Stomach (tissue), 9 donors: ENCODE measurements around the gene NAV3. TPM values are rescaled to one million over a fixed set of nuclear protein-coding genes. Genes with fewer than 3 reads are reported as not detected.

ENCODE experiments used
- DNase-seq, 2 donors: peaks; one replicate each; pipeline versions ENCODE4 v3.0.0 to v3.0.0-alpha.2; 2013 to 2019
- H3K27ac ChIP-seq, 5 donors: fragments of 200-600 bp in 4 of 5; sonication (generic) in 4 of 5; one replicate each; pipeline ENCODE4 v1.5.1; 2013 to 2019; ENCODE audit warnings: mild to moderate bottlenecking in 1 of 5, moderate library complexity in 1 of 5
- H3K27me3 ChIP-seq, 3 donors: fragments of 200-600 bp; sonication (generic); one replicate each; pipeline ENCODE4 v1.5.1; 2017 to 2019; ENCODE audit warnings: mixed run types in 1 of 3
- H3K36me3 ChIP-seq, 4 donors: fragments of 200-600 bp; sonication (generic); 1 replicate in 3 of 4; 2 replicates in 1 of 4; pipeline ENCODE4 v1.5.1; 2016 to 2019
- H3K4me1 ChIP-seq, 4 donors: fragments of 200-600 bp; sonication (generic); one replicate each; pipeline ENCODE4 v1.5.1; 2016 to 2019
- H3K4me3 ChIP-seq, 4 donors: fragments of 200-600 bp; sonication (generic) in 3 of 4; one replicate each; pipeline ENCODE4 v1.5.1; 2016 to 2019; ENCODE audit warnings: mild to moderate bottlenecking in 1 of 4
- H3K9me3 ChIP-seq, 4 donors: fragments of 200-600 bp; sonication (generic); one replicate each; pipeline ENCODE4 v1.5.1; 2016 to 2019
- CTCF ChIP-seq, 7 experiments: fragments of 450-650 bp in 4 of 7; fragments of 200-600 bp in 3 of 7; sonication (generic) in 3 of 7; IDR thresholded peaks; one replicate each; pipeline ENCODE4 v1.5.1; 2016 to 2019; ENCODE audit warnings: antibody characterized with exemption in 7 of 7, control low read depth in 2 of 7, mild to moderate bottlenecking in 1 of 7
- EP300 ChIP-seq: sonication (generic); formaldehyde crosslinking; IDR thresholded peaks from one replicate; pipeline ENCODE4 v1.6.1; 2017; ENCODE audit warnings: antibody characterized with exemption
- POLR2A ChIP-seq, 4 donors: fragments of 450-650 bp; IDR thresholded peaks; one replicate each; pipeline ENCODE4 v1.6.1; 2016; ENCODE audit warnings: antibody characterized with exemption in 4 of 4, control low read depth in 2 of 4, mild to moderate bottlenecking in 1 of 4, moderate library complexity in 1 of 4
- POLR2AphosphoS5 ChIP-seq, 3 donors: sonication (generic); formaldehyde crosslinking; IDR thresholded peaks; one replicate each; pipeline ENCODE4 v1.6.1; 2016; ENCODE audit warnings: antibody characterized with exemption in 3 of 3
- WGBS, 5 donors: extraction: QIAGEN DNeasy Blood & Tissue Kit in 3 of 5; methylation state at CpG; one replicate each; pipeline versions ENCODE4 v1.1.5 to v1.1.7; 2013 to 2018; 5-methylcytosine and 5-hydroxymethylcytosine counted together
- intact Hi-C: fragments of 100-400 bp; cut with DNase I; formaldehyde crosslinking; loops from one replicate; pipeline ENCODE4 v1.15.1; 2023; ENCODE audit warnings: low total_unique reads
- polyA plus RNA-seq, 3 donors: library from polyadenylated mRNA; stranded (reverse); fragments of 200-250 nt; gene quantifications; one replicate each; pipeline ENCODE4 v1.2.3, GENCODE V29; 2013
- total RNA-seq, 5 donors: library from RNA; depleted of rRNA; stranded (reverse); fragments of >200 nt; gene quantifications; one replicate each; pipeline versions ENCODE4 v1.1.0 to v1.2.3, GENCODE V29; 2014 to 2016
- donor health status: healthy with polysubstance abuse.
- donor health status: Bipolar disorder and iron deficiency.
- donor health status: healthy.

The NAV3 gene
- total and polyA plus RNA-seq, 8 donors: 0.15 to 18.9 (median 2.2) TPM

GRCh38 chr12:78038541-78038940, 207.8 kb downstream of the NAV3 start:
- DNase-seq: no peak
- Histone ChIP-seq H3K27ac (no peak overlapping the region), H3K4me1 (no peaks in the 10 kb centered on the region), H3K27me3 (no peaks in the 10 kb centered on the region), H3K4me3 (no peak overlapping the region), H3K36me3 (no peaks in the 10 kb centered on the region), H3K9me3 (no peaks in the 10 kb centered on the region)
- intact Hi-C loops: no loop called here
- WGBS, 5 donors: 67 to 89% (median 77%) methylated on average over 1 of the region's 1 CpG
- TF ChIP-seq EP300 (no peak), CTCF (IDR thresholded peaks at IDR 0.05) (no peak), POLR2AphosphoS5 (IDR thresholded peaks at IDR 0.05) (no peak), POLR2A (IDR thresholded peaks at IDR 0.05) (no peak)

- H3K4me3 ChIP-seq: no peak overlapping the region
- 81 to 87% (median 83%) methylated on average over 4 of the region's 4 CpGs for WGBS, 5 donors
Observed at GRCh38 chr12:78038986-78039385, 208.3 kb downstream of the NAV3 start.

GRCh38 chr12:78040111-78040510, 209.4 kb downstream of the NAV3 start:
- TF ChIP-seq EP300 (no peak), POLR2AphosphoS5 (IDR thresholded peaks at IDR 0.05) (no peak), POLR2A (IDR thresholded peaks at IDR 0.05) (no peak), CTCF (IDR thresholded peaks at IDR 0.05) (no peak)
- WGBS, 5 donors: 83 to 96% (median 88%) methylated on average over 1 of the region's 1 CpG

More at GRCh38 chr12:78038986-78039385, 208.3 kb downstream of the NAV3 start:
- Histone ChIP-seq H3K4me1 (no peaks in the 10 kb centered on the region), H3K27me3 (no peaks in the 10 kb centered on the region), H3K9me3 (no peaks in the 10 kb centered on the region), H3K36me3 (no peaks in the 10 kb centered on the region), H3K27ac (no peak overlapping the region)
- intact Hi-C loops: no loop called here
- DNase-seq: no peak
- TF ChIP-seq EP300 (no peak), CTCF (IDR thresholded peaks at IDR 0.05) (no peak), POLR2AphosphoS5 (IDR thresholded peaks at IDR 0.05) (no peak), POLR2A (IDR thresholded peaks at IDR 0.05) (no peak)

GRCh38 chr12:78050790-78051189, 220.1 kb downstream of the NAV3 start:
- 88 to 92% (median 90%) methylated on average over 12 of the region's 12 CpGs for WGBS, 5 donors
- H3K36me3 ChIP-seq: peaks cover 0 to 6% (median 0%) of the 10 kb centered on the region in 4 donors
- H3K4me1 ChIP-seq: no peaks in the 10 kb centered on the region
- no peak for DNase-seq
- no peak overlapping the region for H3K4me3 ChIP-seq
- TF ChIP-seq POLR2A (IDR thresholded peaks at IDR 0.05) (no peak), CTCF (IDR thresholded peaks at IDR 0.05) (no peak), EP300 (no peak), POLR2AphosphoS5 (IDR thresholded peaks at IDR 0.05) (no peak)
- intact Hi-C loops: no loop called here
- no peak overlapping the region for H3K27ac ChIP-seq
- no peaks in the 10 kb centered on the region for H3K27me3 ChIP-seq
- H3K9me3 ChIP-seq: peaks cover 0 to 25% (median 14%) of the 10 kb centered on the region in 4 donors

More at GRCh38 chr12:78040111-78040510, 209.4 kb downstream of the NAV3 start:
- H3K4me1 ChIP-seq: no peaks in the 10 kb centered on the region
- H3K27me3 ChIP-seq: no peaks in the 10 kb centered on the region
- intact Hi-C loops: no loop called here
- H3K4me3 ChIP-seq: no peak overlapping the region
- peaks cover 0 to 6% (median 2%) of the 10 kb centered on the region in 4 donors for H3K9me3 ChIP-seq
- H3K36me3 ChIP-seq: no peaks in the 10 kb centered on the region
- DNase-seq: no peak
- H3K27ac ChIP-seq: no peak overlapping the region
